CD4-positive, alpha-beta T cell treated with Interleukin-17A for 4 hours (primary cell): ENCODE data around the gene TYMP.
"Not testable (repeated sequence)": the region's sequence is repeated elsewhere in the genome, so short reads cannot be mapped to it uniquely, and the experiment has no call there.

ENCODE experiments used
- DNase-seq: peaks from one replicate; pipeline ENCODE4 v3.0.0-alpha.2; 2020; ENCODE audit warnings: mixed read lengths

TYMP gene

GRCh38 chr22:50537765-50538164, 8.0 kb upstream of the TYMP start:
- no peak for DNase-seq

- DNase-seq, result no peak
Observed at GRCh38 chr22:50536226-50536625, 6.4 kb upstream of the TYMP start.

- DNase-seq, result no peak
Observed at GRCh38 chr22:50535113-50535512, 5.3 kb upstream of the TYMP start.

- DNase-seq, result not testable (repeated sequence)
Observed at GRCh38 chr22:50533856-50534711, 4.3 kb upstream of the TYMP start.

- no peak for DNase-seq
Observed at GRCh38 chr22:50532824-50533796, 3.3 kb upstream of the TYMP start.

GRCh38 chr22:50531962-50532674, 2.3 kb upstream of the TYMP start:
- DNase-seq, result peak; percentile 20

- peak; percentile 64 for DNase-seq
Observed at GRCh38 chr22:50531546-50531961, 1.7 kb upstream of the TYMP start.

GRCh38 chr22:50530877-50531545, 1.2 kb upstream of the TYMP start:
- DNase-seq, result peak; percentile 79

GRCh38 chr22:50530580-50530876, 716 bp upstream of the TYMP start:
- no peak for DNase-seq

GRCh38 chr22:50529416-50529896, 356 bp downstream of the TYMP start:
- no peak for DNase-seq

- DNase-seq, result no peak
Observed at GRCh38 chr22:50528682-50529415, 963 bp downstream of the TYMP start.

GRCh38 chr22:50527921-50528681, 1.7 kb downstream of the TYMP start:
- no peak for DNase-seq

- peak; percentile 45 for DNase-seq
Observed at GRCh38 chr22:50526834-50527801, 2.7 kb downstream of the TYMP start.

GRCh38 chr22:50526108-50526833, 3.5 kb downstream of the TYMP start:
- peak; percentile 90 for DNase-seq

GRCh38 chr22:50525858-50526107, 4.0 kb downstream of the TYMP start:
- DNase-seq, result no peak

GRCh38 chr22:50525104-50525857, 4.5 kb downstream of the TYMP start, which contains the start of gene SCO2:
Gene SCO2, minus strand, starts transcription at chr22:50525598. Its CDS starts 1,187 bp downstream, at chr22:50524411.
- peak; percentile 98 for DNase-seq

- no peak for DNase-seq
Observed at GRCh38 chr22:50524676-50525103, 5.1 kb downstream of the TYMP start.
